Panc1 (cell line): ENCODE results near the gene CEP164. TPM values are rescaled to one million over a fixed set of nuclear protein-coding genes. Genes with fewer than 3 reads are reported as not detected.

Source experiments
- ATAC-seq: fragments of 200-7000 bp; cut with Tn5 transposase; 2 replicates; pipeline ENCODE4 v1.9.1; 2020; ENCODE audit warnings: mild to moderate bottlenecking, moderate library complexity
- BruUV-seq: library from RNA; stranded (reverse); fragments of 400-500 nt; replicated peaks from 2 replicates; lab custom pipeline; 2021; lab: Mats Ljungman, UMichigan
- CTCF ChIA-PET: fragments of 300-600 bp; sonication (Branson Sonifier 250); formaldehyde crosslinking; loops from one replicate; lab custom pipeline; 2022; ENCODE audit warnings: antibody characterized with exemption; lab: Charles Lee
- POLR2A ChIA-PET: fragments of 300-600 bp; sonication (Branson Sonifier 250); formaldehyde crosslinking; loops from one replicate; lab custom pipeline; 2022; ENCODE audit warnings: antibody characterized with exemption; lab: Charles Lee
- DNase-seq: peaks from one replicate; pipeline ENCODE4 v3.0.0-alpha.2; 2010; ENCODE audit warnings: low read depth, low spot score
- H3K27ac ChIP-seq: 2 replicates; pipeline ENCODE4 v1.5.1; 2011; ENCODE audit warnings: mild to moderate bottlenecking, low read length, inconsistent platforms
- H3K27me3 ChIP-seq: fragments of 200-500 bp; sonication (Bioruptor generic); 2 replicates; pipeline ENCODE4 v1.6.0; 2014; ENCODE audit warnings: low read length, inconsistent platforms; ENCODE audit not compliant: control insufficient read depth, insufficient read depth
- H3K36me3 ChIP-seq: fragments of 200-500 bp; sonication (Bioruptor generic); 2 replicates; pipeline ENCODE4 v1.5.1; 2014; ENCODE audit warnings: inconsistent platforms, mild to moderate bottlenecking, low read length, moderate library complexity; ENCODE audit not compliant: control insufficient read depth, insufficient read depth
- H3K4me1 ChIP-seq: 2 replicates; pipeline ENCODE4 v1.5.1; 2011; ENCODE audit warnings: inconsistent platforms, mild to moderate bottlenecking, low read length, moderate library complexity; ENCODE audit not compliant: control insufficient read depth, insufficient read depth
- H3K4me3 ChIP-seq, 2 experiments: 2 replicates each; pipeline ENCODE4 v1.5.1; 2011 to 2012; ENCODE audit warnings: low read depth in 2 of 2, low read length in 2 of 2, mild to moderate bottlenecking in 2 of 2, inconsistent platforms in 1 of 2, moderate library complexity in 1 of 2
- H3K9me3 ChIP-seq: fragments of 200-500 bp; sonication (Bioruptor generic); 2 replicates; pipeline ENCODE4 v1.5.1; 2014; ENCODE audit warnings: low read depth, mild to moderate bottlenecking, inconsistent platforms, low read length, moderate library complexity; ENCODE audit not compliant: control insufficient read depth, insufficient read depth
- CTCF ChIP-seq: fragments of 450-650 bp; IDR thresholded peaks from 2 replicates; pipeline ENCODE4 v1.5.1; 2017; ENCODE audit warnings: mild to moderate bottlenecking
- POLR2AphosphoS5 ChIP-seq: IDR thresholded peaks from 2 replicates; pipeline ENCODE4 v1.6.1; 2012; ENCODE audit warnings: mild to moderate bottlenecking, low read depth, low read length, moderate library complexity
- REST ChIP-seq, 2 experiments: IDR thresholded peaks; 2 replicates each; pipeline ENCODE4 v1.6.1; 2011 to 2012; ENCODE audit warnings: low read depth in 2 of 2, control low read depth in 1 of 2, low read length in 1 of 2, mild to moderate bottlenecking in 1 of 2, moderate library complexity in 1 of 2; ENCODE audit not compliant: insufficient read depth in 1 of 2
- SIN3A ChIP-seq: IDR thresholded peaks from 2 replicates; pipeline ENCODE4 v1.6.1; 2012; ENCODE audit warnings: low read depth, mild to moderate bottlenecking, low read length, moderate library complexity, borderline replicate concordance; ENCODE audit not compliant: insufficient read depth
- TCF7L2 ChIP-seq: IDR thresholded peaks from 2 replicates; pipeline ENCODE4 v1.6.1; 2011; ENCODE audit warnings: mild to moderate bottlenecking, low read depth, low read length, inconsistent platforms
- in situ Hi-C: cut with HindIII; loops from 2 replicates; pipeline ENCODE4 v1.10.0; 2016; ENCODE audit warnings: low sequenced_read_pairs, low pct_unique_long_range_greater_than_20kb
- intact Hi-C: fragments of 100-400 bp; cut with micrococcal nuclease; formaldehyde crosslinking; loops from one replicate; pipeline ENCODE4 v1.10.0; 2022; ENCODE audit not compliant: unreplicated experiment
- total RNA-seq: library from RNA; stranded (reverse); gene quantifications from one replicate; pipeline ENCODE4 v1.2.1, GENCODE V29; 2021; ENCODE audit not compliant: unreplicated experiment

CEP164 gene
- total RNA-seq, 1 experiment from 2014 or later = 75.4 TPM

GRCh38 chr11:117315285-117316196 is 12.1 kb upstream of the CEP164 start:
- H3K27ac ChIP-seq = no peak overlapping the region; the same call in 1 of the 2 replicates
- H3K27me3 ChIP-seq = no peaks in the 10 kb centered on the region
- BruUV-seq = no TSS peak
- POLR2A ChIA-PET = interaction anchor here (0.6 to 1.0 kb wide), 2 partner anchors 12 to 1490 kb away, joined by 4 read pairs; partner anchors contain the start of gene CEP164
- DNase-seq (no peak), ATAC-seq (peak; percentile 76)
- peaks cover 11% of the 10 kb centered on the region for H3K4me1 ChIP-seq
- in situ Hi-C loops = no loop called here
- no peaks in the 10 kb centered on the region for H3K36me3 ChIP-seq
- CTCF ChIA-PET = interaction anchor here (0.7 kb wide), 1 partner anchor 54 kb away, joined by 4 read pairs; no protein-coding TSS in a partner anchor
- intact Hi-C loops = loop anchor here (5.0 kb wide), 1 partner anchor 78 kb away; no protein-coding TSS in a partner anchor
- H3K9me3 ChIP-seq = no peaks in the 10 kb centered on the region
- peak overlapping the region; percentile 63 to 81 for H3K4me3 ChIP-seq
- no peak for TF ChIP-seq TCF7L2
- TF ChIP-seq SIN3A = no peak; the same call in 1 of the 2 replicates
- no peak for TF ChIP-seq REST (IDR thresholded peaks at IDR 0.05; ENCODE audit: insufficient read depth in 1 of 2, low read depth in 2 of 2, low read length in 1 of 2)
- TF ChIP-seq CTCF = no peak
- TF ChIP-seq POLR2AphosphoS5 = no peak

GRCh38 chr11:117316197-117316961 is 11.3 kb upstream of the CEP164 start, which contains the start of gene BACE1:
BACE1 (minus strand) TSS chr11:117316256; CDS start chr11:117315795, 461 bp downstream.
- no peaks in the 10 kb centered on the region for H3K27me3 ChIP-seq
- peaks cover 11% of the 10 kb centered on the region for H3K4me1 ChIP-seq
- peak; percentile 46 for DNase-seq
- TF ChIP-seq TCF7L2 (peak; percentile 94), SIN3A (peak; percentile 92; the same call in 1 of the 2 replicates), CTCF (no peak; the same call in 1 of the 2 replicates)
- intact Hi-C loops (loop anchor here (5.0 kb wide), 1 partner anchor 79 kb away; no protein-coding TSS in a partner anchor), in situ Hi-C loops (no loop called here)
- H3K4me3 ChIP-seq = peak within 1 kb of the TSS; percentile 63 to 81
- peak; percentile 99 for ATAC-seq
- no peaks in the 10 kb centered on the region for H3K36me3 ChIP-seq
- POLR2A ChIA-PET = interaction anchor here (1.0 kb wide), 1 partner anchor 11 kb away, joined by 4 read pairs; the partner anchor contains the start of gene CEP164
- BruUV-seq = no TSS peak
- no peaks in the 10 kb centered on the region for H3K9me3 ChIP-seq
- CTCF ChIA-PET = interaction anchor here (0.7 kb wide), 1 partner anchor 82 kb away, joined by 3 read pairs; no protein-coding TSS in a partner anchor
- H3K27ac ChIP-seq = peak within 1 kb of the TSS; percentile 78
